ENCODE data around the gene C2orf68. TPM values are rescaled to one million over a fixed set of nuclear protein-coding genes. Genes with fewer than 3 reads are reported as not detected.

The C2orf68 gene
- total and polyA plus RNA-seq, 2 of the 13 experiments (the other 11 are each of a cell fraction or from before 2014, with no cell fraction given) = 47.1 to 77.4 TPM

DNA sequence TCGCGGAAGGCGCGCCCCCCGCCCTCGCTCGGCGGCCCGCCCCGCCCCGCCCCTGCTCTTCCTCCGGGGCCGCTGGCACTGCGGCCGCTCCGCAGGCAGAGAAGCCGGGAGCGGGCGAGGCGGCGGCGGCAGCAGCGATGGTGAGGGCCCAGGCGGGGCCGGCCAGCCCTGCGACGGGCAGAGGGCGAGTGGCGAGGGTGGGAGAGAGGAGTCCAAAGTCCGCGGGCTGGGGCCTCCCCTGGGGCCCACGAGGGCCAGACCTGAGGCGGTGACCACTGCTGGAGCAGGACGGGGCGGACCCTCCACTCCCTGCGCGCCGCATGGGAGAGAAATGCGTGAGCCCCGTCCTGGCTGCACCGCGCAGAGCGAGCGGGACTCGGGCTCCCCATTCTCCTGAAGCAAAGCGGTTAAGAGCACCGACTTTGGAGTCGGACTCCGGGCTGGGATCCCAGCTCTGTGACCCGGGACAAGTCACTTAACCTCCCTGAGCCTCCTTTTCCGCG lies 27.5 kb downstream of the C2orf68 start, which contains the start of gene VAMP5 (continued):
- peak; percentile 58 for TF ChIP-seq GMEB1 (CRISPR knock-in tag; IDR thresholded peaks at IDR 0.05; ENCODE audit: borderline replicate concordance)
- peak; percentile 74; the same call in 1 of the 2 replicates for TF ChIP-seq HIVEP1 (CRISPR knock-in tag; IDR thresholded peaks at IDR 0.05)
- no peak for TF ChIP-seq RELA (CRISPR knock-in tag; IDR thresholded peaks at IDR 0.05)
- TF ChIP-seq KDM5A (IDR thresholded peaks at IDR 0.05; ENCODE audit: borderline replicate concordance, low read length) = no peak
- TF ChIP-seq ZNF580 (CRISPR knock-in tag; IDR thresholded peaks at IDR 0.05; ENCODE audit: borderline replicate concordance, low read depth) = 0 out of 2 replicates have a peak, but pooled peaks have one; percentile 52
- no peak; the same call in 1 of the 2 replicates for TF ChIP-seq HMGXB3 (CRISPR knock-in tag; IDR thresholded peaks at IDR 0.05; ENCODE audit: borderline replicate concordance)
- peak; percentile 76; the same call in 1 of the 2 replicates for TF ChIP-seq SP140L (CRISPR knock-in tag; IDR thresholded peaks at IDR 0.05; ENCODE audit: borderline replicate concordance)
- peak; percentile 11; the same call in 1 of the 2 replicates for TF ChIP-seq HNF1B (CRISPR knock-in tag; IDR thresholded peaks at IDR 0.05)
- TF ChIP-seq ZBTB42 (CRISPR knock-in tag; IDR thresholded peaks at IDR 0.05) = peak; percentile 28; the same call in 1 of the 2 replicates
- TF ChIP-seq ZNF740 (CRISPR knock-in tag; IDR thresholded peaks at IDR 0.05) = 0 out of 2 replicates have a peak, but pooled peaks have one; percentile 18
- TF ChIP-seq PTBP1 (IDR thresholded peaks at IDR 0.05; ENCODE audit: low read depth, low read length, poor library complexity, severe bottlenecking) = peak; percentile 82
- no peak for TF ChIP-seq GRHL1 (CRISPR knock-in tag; conservative IDR thresholded peaks at IDR 0.05)
- TF ChIP-seq, protein P1, sequence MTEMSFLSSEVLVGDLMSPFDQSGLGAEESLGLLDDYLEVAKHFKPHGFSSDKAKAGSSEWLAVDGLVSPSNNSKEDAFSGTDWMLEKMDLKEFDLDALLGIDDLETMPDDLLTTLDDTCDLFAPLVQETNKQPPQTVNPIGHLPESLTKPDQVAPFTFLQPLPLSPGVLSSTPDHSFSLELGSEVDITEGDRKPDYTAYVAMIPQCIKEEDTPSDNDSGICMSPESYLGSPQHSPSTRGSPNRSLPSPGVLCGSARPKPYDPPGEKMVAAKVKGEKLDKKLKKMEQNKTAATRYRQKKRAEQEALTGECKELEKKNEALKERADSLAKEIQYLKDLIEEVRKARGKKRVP (CRISPR knock-in tag; IDR thresholded peaks at IDR 0.05) = peak in 1 of 2 experiments; percentile 49; a peak in 1 of 4 replicates
- peak; percentile 25 for TF ChIP-seq CTCF (CRISPR knock-in tag; IDR thresholded peaks at IDR 0.05)
